Measurements from ENCODE around the gene RFPL4AL1. TPM values are rescaled to one million over a fixed set of nuclear protein-coding genes. Genes with fewer than 3 reads are reported as not detected.

Gene RFPL4AL1
- total and polyA plus RNA-seq, 10 of the 15 experiments (the other 5 are each of a cell fraction or from before 2014, with no cell fraction given), result not detected

DNA sequence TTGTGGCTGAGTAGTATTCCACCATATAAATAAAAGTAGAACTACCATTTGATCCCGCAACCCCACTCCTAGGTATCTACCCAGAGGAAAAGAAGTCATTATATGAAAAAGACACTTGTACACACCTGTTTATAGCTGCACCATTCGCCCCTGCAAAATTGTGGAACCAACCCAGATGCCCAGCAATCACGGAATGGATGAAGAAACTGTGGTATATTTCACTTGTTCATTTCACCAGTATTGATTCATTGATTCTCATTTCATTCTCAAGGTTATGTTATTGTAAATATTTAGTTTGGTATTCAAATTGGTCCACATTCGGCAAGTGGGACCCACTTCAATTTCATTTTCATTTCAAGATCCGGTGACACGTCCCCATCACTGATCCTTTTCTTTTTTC lies 18.2 kb upstream of the RFPL4AL1 start:
- Histone ChIP-seq H3K4me1 (ENCODE audit: control insufficient read depth, insufficient read depth, low read length) (no peaks in the 10 kb centered on the region), H4K20me1 (ENCODE audit: control insufficient read depth, insufficient read depth) (no peaks in the 10 kb centered on the region), H3K4me3 (no peak overlapping the region), H3K9ac (ENCODE audit: control insufficient read depth, insufficient read depth, low read length) (no peak overlapping the region), H3K9me3 (replicated peaks; ENCODE audit: control insufficient read depth, insufficient read depth, low read length) (no peaks in the 10 kb centered on the region; the same call in 2 of the 3 replicates), H2AFZ (ENCODE audit: control insufficient read depth, low read depth, low read length) (no peak overlapping the region), H3K27ac (ENCODE audit: control insufficient read depth, insufficient read depth) (no peak overlapping the region), H3K27me3 (replicated peaks in 1 of 2; ENCODE audit: control insufficient read depth in 2 of 2, insufficient read depth in 2 of 2, low read length in 1 of 2) (no peaks in the 10 kb centered on the region), H3K79me2 (ENCODE audit: control insufficient read depth, insufficient read depth, low read length) (no peaks in the 10 kb centered on the region), H3K4me2 (ENCODE audit: control insufficient read depth, insufficient read depth) (no peak overlapping the region), H3K36me3 (ENCODE audit: control insufficient read depth in 2 of 2, insufficient read depth in 2 of 2, low read length in 1 of 2) (no peaks in the 10 kb centered on the region)
- DNase-seq (ENCODE audit: low read depth, low spot score), result no peak
- POLR2A ChIA-PET, result no interaction called here
- SMC1A ChIA-PET (ENCODE audit: uncharacterized antibody, unreplicated experiment), result no interaction called here
- FAIRE-seq, result no peak
- BruUV-seq (replicated peaks), result no TSS peak
- in situ Hi-C loops (cut with MboI), result no loop called here
- CTCF ChIA-PET, result no interaction called here
- WGBS (ENCODE audit: insufficient coverage, insufficient replicate concordance, low lambda C conversion rate, missing lambda C conversion rate), result 65% methylated on average over 6 of the region's 6 CpGs
- intact Hi-C loops (cut with micrococcal nuclease; ENCODE audit: unreplicated experiment), result no loop called here
- RAD21 ChIA-PET (ENCODE audit: unreplicated experiment), result no interaction called here
- TF ChIP-seq, protein P1, sequence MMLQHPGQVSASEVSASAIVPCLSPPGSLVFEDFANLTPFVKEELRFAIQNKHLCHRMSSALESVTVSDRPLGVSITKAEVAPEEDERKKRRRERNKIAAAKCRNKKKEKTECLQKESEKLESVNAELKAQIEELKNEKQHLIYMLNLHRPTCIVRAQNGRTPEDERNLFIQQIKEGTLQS (IDR thresholded peaks at IDR 0.05; ENCODE audit: borderline replicate concordance, extremely low read depth, low read depth, low read length), result no peak
- TF ChIP-seq, protein P2, sequence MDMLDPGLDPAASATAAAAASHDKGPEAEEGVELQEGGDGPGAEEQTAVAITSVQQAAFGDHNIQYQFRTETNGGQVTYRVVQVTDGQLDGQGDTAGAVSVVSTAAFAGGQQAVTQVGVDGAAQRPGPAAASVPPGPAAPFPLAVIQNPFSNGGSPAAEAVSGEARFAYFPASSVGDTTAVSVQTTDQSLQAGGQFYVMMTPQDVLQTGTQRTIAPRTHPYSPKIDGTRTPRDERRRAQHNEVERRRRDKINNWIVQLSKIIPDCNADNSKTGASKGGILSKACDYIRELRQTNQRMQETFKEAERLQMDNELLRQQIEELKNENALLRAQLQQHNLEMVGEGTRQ (IDR thresholded peaks at IDR 0.05; ENCODE audit: borderline replicate concordance, low read depth, low read length), result no peak
- no peak for TF ChIP-seq NFXL1 (IDR thresholded peaks at IDR 0.05; ENCODE audit: borderline replicate concordance)
- TF ChIP-seq ZBED1 (IDR thresholded peaks at IDR 0.05; ENCODE audit: borderline replicate concordance), result no peak
- no peak for TF ChIP-seq RBBP5 (conservative IDR thresholded peaks at IDR 0.05)
- ATAC-seq, result no peak

DNA sequence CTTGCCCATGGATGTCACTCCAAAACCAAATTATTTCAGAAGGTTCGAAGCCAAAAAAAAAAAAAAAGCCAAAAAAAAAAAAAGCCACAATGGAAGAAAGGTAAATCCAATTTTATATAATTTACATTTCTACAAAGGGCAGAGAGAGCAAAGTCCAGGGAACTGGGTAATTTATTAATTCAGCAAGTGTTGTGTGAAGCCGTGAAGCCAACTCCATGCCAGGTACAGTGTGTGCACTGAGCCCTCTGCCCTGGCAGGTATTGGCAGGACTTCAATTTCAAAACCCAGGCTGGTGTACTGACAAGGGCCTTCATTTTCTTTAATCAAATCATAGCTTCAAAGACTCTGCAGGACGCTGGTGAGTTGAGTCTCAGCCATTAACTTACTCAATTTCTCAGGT lies 15.5 kb upstream of the RFPL4AL1 start:
- in situ Hi-C loops (cut with MboI), result no loop called here
- Histone ChIP-seq H3K27ac (ENCODE audit: control insufficient read depth, insufficient read depth) (no peak overlapping the region), H3K9me3 (replicated peaks; ENCODE audit: control insufficient read depth, insufficient read depth, low read length) (no peaks in the 10 kb centered on the region), H3K36me3 (ENCODE audit: control insufficient read depth in 2 of 2, insufficient read depth in 2 of 2, low read length in 1 of 2) (no peaks in the 10 kb centered on the region), H3K9ac (ENCODE audit: control insufficient read depth, insufficient read depth, low read length) (no peak overlapping the region), H3K4me2 (ENCODE audit: control insufficient read depth, insufficient read depth) (no peak overlapping the region), H4K20me1 (ENCODE audit: control insufficient read depth, insufficient read depth) (no peaks in the 10 kb centered on the region), H3K27me3 (replicated peaks in 1 of 2; ENCODE audit: control insufficient read depth in 2 of 2, insufficient read depth in 2 of 2, low read length in 1 of 2) (no peaks in the 10 kb centered on the region), H3K4me1 (ENCODE audit: control insufficient read depth, insufficient read depth, low read length) (no peaks in the 10 kb centered on the region), H2AFZ (ENCODE audit: control insufficient read depth, low read depth, low read length) (no peak overlapping the region), H3K79me2 (ENCODE audit: control insufficient read depth, insufficient read depth, low read length) (no peaks in the 10 kb centered on the region), H3K4me3 (no peak overlapping the region)
- ChIA-PET CTCF (no interaction called here), SMC1A (ENCODE audit: uncharacterized antibody, unreplicated experiment) (no interaction called here), RAD21 (ENCODE audit: unreplicated experiment) (no interaction called here), POLR2A (no interaction called here)
- no TSS peak for BruUV-seq (replicated peaks)
- WGBS (ENCODE audit: insufficient coverage, insufficient replicate concordance, low lambda C conversion rate, missing lambda C conversion rate), result 37% methylated on average over 3 of the region's 3 CpGs
- intact Hi-C loops (cut with micrococcal nuclease; ENCODE audit: unreplicated experiment), result no loop called here
- DNase-seq (ENCODE audit: low read depth, low spot score) (no peak), ATAC-seq (no peak), FAIRE-seq (no peak)
- TF ChIP-seq, protein P3, sequence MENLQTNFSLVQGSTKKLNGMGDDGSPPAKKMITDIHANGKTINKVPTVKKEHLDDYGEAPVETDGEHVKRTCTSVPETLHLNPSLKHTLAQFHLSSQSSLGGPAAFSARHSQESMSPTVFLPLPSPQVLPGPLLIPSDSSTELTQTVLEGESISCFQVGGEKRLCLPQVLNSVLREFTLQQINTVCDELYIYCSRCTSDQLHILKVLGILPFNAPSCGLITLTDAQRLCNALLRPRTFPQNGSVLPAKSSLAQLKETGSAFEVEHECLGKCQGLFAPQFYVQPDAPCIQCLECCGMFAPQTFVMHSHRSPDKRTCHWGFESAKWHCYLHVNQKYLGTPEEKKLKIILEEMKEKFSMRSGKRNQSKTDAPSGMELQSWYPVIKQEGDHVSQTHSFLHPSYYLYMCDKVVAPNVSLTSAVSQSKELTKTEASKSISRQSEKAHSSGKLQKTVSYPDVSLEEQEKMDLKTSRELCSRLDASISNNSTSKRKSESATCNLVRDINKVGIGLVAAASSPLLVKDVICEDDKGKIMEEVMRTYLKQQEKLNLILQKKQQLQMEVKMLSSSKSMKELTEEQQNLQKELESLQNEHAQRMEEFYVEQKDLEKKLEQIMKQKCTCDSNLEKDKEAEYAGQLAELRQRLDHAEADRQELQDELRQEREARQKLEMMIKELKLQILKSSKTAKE (IDR thresholded peaks at IDR 0.05; ENCODE audit: low read depth, poor library complexity, severe bottlenecking), result no peak
- TF ChIP-seq, protein P4, sequence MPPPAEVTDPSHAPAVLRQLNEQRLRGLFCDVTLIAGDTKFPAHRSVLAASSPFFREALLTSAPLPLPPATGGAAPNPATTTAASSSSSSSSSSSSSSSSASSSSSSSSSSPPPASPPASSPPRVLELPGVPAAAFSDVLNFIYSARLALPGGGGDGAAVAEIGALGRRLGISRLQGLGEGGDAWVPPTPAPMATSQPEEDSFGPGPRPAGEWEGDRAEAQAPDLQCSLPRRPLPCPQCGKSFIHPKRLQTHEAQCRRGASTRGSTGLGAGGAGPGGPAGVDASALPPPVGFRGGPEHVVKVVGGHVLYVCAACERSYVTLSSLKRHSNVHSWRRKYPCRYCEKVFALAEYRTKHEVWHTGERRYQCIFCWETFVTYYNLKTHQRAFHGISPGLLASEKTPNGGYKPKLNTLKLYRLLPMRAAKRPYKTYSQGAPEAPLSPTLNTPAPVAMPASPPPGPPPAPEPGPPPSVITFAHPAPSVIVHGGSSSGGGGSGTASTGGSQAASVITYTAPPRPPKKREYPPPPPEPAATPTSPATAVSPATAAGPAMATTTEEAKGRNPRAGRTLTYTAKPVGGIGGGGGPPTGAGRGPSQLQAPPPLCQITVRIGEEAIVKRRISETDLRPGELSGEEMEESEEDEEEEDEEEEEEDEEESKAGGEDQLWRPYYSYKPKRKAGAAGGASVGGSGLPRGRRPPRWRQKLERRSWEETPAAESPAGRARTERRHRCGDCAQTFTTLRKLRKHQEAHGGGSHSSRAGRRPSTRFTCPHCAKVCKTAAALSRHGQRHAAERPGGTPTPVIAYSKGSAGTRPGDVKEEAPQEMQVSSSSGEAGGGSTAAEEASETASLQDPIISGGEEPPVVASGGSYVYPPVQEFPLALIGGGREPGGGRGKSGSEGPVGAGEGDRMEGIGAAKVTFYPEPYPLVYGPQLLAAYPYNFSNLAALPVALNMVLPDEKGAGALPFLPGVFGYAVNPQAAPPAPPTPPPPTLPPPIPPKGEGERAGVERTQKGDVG (CRISPR knock-in tag; IDR thresholded peaks at IDR 0.05), result no peak
- TF ChIP-seq NBN (IDR thresholded peaks at IDR 0.05) (no peak), NFYB (IDR thresholded peaks at IDR 0.05; ENCODE audit: insufficient read depth, low read depth, low read length) (no peak), BCL11A (IDR thresholded peaks at IDR 0.05; ENCODE audit: low read depth, low read length) (no peak), MYC (IDR thresholded peaks at IDR 0.05; ENCODE audit: insufficient read depth, insufficient read length, insufficient replicate concordance, low read length, severe bottlenecking) (no peak), CHD1 (IDR thresholded peaks at IDR 0.05; ENCODE audit: low read depth, low read length) (no peak)

All from GM12878 (cell line).